IPS-15b (cell line): ENCODE results near the gene SLC35G3.
"Not testable (repeated sequence)": the region's sequence is repeated elsewhere in the genome, so short reads cannot be mapped to it uniquely, and the experiment has no call there.

Experiments used
- H3K27me3 ChIP-seq: one replicate; pipeline ENCODE4 v1.6.1; 2013; ENCODE audit warnings: low read length; ENCODE audit not compliant: control insufficient read depth, insufficient read depth
- H3K36me3 ChIP-seq: one replicate; pipeline ENCODE4 v1.6.1; 2013; ENCODE audit warnings: low read length; ENCODE audit not compliant: control insufficient read depth, insufficient read depth
- H3K4me1 ChIP-seq: one replicate; pipeline ENCODE4 v1.6.1; 2013; ENCODE audit warnings: mild to moderate bottlenecking, low read length; ENCODE audit not compliant: control insufficient read depth, insufficient read depth
- H3K4me3 ChIP-seq: one replicate; pipeline ENCODE4 v1.5.1; 2013; ENCODE audit warnings: low read depth, low read length
- H3K9ac ChIP-seq: one replicate; pipeline ENCODE4 v1.6.1; 2013; ENCODE audit warnings: low read depth, mild to moderate bottlenecking, low read length
- H3K9me3 ChIP-seq: one replicate; pipeline ENCODE4 v1.6.1; 2013; ENCODE audit warnings: mild to moderate bottlenecking, low read length; ENCODE audit not compliant: control insufficient read depth, insufficient read depth

Gene SLC35G3

GRCh38 chr17:35234315-35234714 is 40.1 kb upstream of the SLC35G3 start:
- H3K27me3 ChIP-seq, H3K36me3 ChIP-seq, H3K4me1 ChIP-seq, H3K9ac ChIP-seq, H3K4me3 ChIP-seq, H3K9me3 ChIP-seq: not testable (repeated sequence)

DNA sequence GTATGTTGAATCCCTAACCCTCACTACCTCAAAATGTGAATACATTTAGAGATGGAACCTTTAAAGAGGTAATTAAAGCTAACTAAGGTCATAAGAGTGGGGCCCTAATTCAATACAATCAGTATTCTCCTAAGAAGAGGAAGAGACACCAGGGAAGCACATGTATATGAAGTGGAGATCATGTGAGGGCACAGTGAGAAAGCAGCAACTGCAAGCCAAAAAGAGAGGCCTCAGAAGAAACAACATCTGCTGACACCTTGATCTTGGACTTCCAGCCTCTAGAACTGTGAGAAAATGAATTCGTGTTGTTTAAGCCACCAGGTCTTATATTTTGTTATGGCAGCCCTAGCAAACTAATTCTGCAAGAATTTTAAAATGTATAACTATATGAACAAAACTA is 35.4 kb upstream of the SLC35G3 start:
- Histone ChIP-seq H3K4me3 (no peak overlapping the region), H3K27me3 (no peaks in the 10 kb centered on the region), H3K9me3 (no peaks in the 10 kb centered on the region), H3K36me3 (no peaks in the 10 kb centered on the region), H3K4me1 (no peaks in the 10 kb centered on the region), H3K9ac (no peak overlapping the region)

DNA sequence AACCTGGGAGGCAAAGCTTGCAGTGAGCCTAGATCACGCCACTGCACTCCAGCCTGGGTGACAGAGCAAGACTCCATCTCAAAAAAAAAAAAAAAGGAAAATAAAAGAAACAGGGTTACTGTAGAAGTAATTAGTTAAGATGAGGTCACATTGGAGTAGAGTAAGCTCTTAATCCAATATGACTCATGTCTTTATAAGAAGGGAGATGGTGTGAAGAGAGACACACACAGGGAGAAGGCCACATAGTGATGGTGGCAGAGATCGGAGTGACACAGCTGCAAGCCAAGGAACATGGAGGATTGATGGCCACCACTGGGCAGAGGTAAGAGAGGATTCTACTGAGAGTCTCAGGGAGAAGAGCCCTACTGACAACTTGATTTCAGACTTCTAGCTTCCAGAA is 33.4 kb upstream of the SLC35G3 start:
- Histone ChIP-seq H3K4me1 (no peaks in the 10 kb centered on the region), H3K36me3 (no peaks in the 10 kb centered on the region), H3K4me3 (no peak overlapping the region), H3K27me3 (no peaks in the 10 kb centered on the region), H3K9ac (no peak overlapping the region), H3K9me3 (peaks cover 2% of the 10 kb centered on the region)

- no peak overlapping the region for H3K9ac ChIP-seq
- H3K9me3 ChIP-seq, result peaks cover 3% of the 10 kb centered on the region
- no peaks in the 10 kb centered on the region for H3K36me3 ChIP-seq
- no peaks in the 10 kb centered on the region for H3K4me1 ChIP-seq
- H3K27me3 ChIP-seq, result no peaks in the 10 kb centered on the region
- H3K4me3 ChIP-seq, result no peak overlapping the region
Measured at GRCh38 chr17:35224436-35224835, 30.2 kb upstream of the SLC35G3 start.

GRCh38 chr17:35222452-35222851 is 28.3 kb upstream of the SLC35G3 start:
- Histone ChIP-seq H3K9me3 (peaks cover 3% of the 10 kb centered on the region), H3K9ac (no peak overlapping the region), H3K4me3 (no peak overlapping the region), H3K36me3 (no peaks in the 10 kb centered on the region), H3K4me1 (no peaks in the 10 kb centered on the region), H3K27me3 (no peaks in the 10 kb centered on the region)

DNA sequence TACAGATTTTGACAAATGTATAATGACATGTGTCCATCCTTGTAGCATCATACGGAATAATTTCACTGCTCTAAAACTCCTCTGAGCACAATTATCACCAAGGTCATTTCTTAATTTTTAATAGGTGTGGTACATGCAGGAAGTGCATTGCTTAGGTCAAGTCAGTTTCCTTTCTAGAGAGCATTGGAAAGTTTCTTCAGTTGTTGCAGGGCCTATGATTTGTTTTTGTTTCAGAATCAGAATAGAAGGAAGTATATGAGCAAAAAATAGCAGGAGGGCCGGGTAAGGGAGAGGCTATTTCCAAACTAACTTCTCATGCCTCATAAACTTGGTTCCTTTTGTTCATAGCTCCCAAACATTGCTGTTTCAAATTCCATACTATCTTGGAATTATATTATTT is 24.7 kb upstream of the SLC35G3 start:
- peaks cover 3% of the 10 kb centered on the region for H3K9me3 ChIP-seq
- no peaks in the 10 kb centered on the region for H3K4me1 ChIP-seq
- no peak overlapping the region for H3K4me3 ChIP-seq
- no peak overlapping the region for H3K9ac ChIP-seq
- peaks cover 3% of the 10 kb centered on the region for H3K27me3 ChIP-seq
- H3K36me3 ChIP-seq, result no peaks in the 10 kb centered on the region

DNA sequence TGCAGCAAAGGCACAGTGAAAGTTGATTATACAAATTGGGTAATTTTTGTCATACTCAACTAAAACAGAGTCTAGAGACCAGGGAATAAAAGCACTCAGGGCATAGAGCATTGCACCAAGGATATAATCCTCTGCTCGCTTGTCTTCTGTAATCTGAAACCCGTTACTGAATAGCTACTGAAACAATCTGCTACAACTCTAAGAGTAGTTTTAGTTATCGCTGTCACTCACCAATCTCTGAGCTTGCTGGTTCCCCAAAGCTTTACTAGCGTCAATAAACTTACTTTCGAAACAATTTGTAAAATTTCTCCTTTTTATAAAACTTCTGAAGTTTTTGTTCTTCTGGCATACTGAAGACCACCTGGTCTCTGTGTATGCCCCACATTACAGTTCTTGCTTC is 22.9 kb upstream of the SLC35G3 start:
- Histone ChIP-seq H3K36me3 (no peaks in the 10 kb centered on the region), H3K9ac (no peak overlapping the region), H3K9me3 (no peaks in the 10 kb centered on the region), H3K4me1 (no peaks in the 10 kb centered on the region), H3K27me3 (peaks cover 4% of the 10 kb centered on the region), H3K4me3 (no peak overlapping the region)

DNA sequence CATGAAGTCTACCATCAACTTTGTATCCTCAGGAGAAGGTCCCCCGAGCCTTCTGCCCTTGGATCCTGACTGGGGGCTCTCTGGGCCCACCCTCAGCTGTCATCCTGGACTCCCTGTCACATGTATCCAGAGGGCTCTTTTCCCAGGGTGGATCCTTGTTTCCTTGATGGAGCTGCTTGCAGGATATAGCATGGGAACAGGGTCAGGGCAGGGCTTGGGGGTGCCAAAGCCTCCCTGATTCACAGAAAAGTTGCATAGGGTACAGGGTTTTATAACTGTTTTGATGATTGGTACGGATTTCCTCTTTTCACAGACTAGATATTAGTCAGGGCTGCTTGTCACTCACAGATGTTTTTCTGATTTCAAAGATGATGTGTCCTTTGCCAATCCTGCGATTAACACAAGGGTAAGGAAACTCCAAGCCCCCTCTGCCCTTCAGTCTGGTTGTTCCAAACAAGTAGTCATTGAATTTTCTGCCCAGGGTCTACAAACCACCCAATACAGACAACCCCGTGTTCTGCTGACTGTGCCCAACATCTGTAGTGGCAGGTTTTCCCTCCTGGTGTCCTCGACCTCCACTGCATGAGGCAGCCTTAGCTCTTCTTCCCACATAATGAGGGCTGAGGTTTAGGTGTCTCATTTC is 20.6 kb upstream of the SLC35G3 start:
- Histone ChIP-seq H3K36me3 (no peaks in the 10 kb centered on the region), H3K27me3 (peaks cover 6% of the 10 kb centered on the region), H3K9ac (no peak overlapping the region), H3K4me3 (no peak overlapping the region), H3K9me3 (no peaks in the 10 kb centered on the region), H3K4me1 (no peaks in the 10 kb centered on the region)

GRCh38 chr17:35214192-35214591 is 20.0 kb upstream of the SLC35G3 start:
- no peaks in the 10 kb centered on the region for H3K36me3 ChIP-seq
- H3K9me3 ChIP-seq, result no peaks in the 10 kb centered on the region
- H3K27me3 ChIP-seq, result peaks cover 6% of the 10 kb centered on the region
- H3K9ac ChIP-seq, result no peak overlapping the region
- no peak overlapping the region for H3K4me3 ChIP-seq
- H3K4me1 ChIP-seq, result no peaks in the 10 kb centered on the region

DNA sequence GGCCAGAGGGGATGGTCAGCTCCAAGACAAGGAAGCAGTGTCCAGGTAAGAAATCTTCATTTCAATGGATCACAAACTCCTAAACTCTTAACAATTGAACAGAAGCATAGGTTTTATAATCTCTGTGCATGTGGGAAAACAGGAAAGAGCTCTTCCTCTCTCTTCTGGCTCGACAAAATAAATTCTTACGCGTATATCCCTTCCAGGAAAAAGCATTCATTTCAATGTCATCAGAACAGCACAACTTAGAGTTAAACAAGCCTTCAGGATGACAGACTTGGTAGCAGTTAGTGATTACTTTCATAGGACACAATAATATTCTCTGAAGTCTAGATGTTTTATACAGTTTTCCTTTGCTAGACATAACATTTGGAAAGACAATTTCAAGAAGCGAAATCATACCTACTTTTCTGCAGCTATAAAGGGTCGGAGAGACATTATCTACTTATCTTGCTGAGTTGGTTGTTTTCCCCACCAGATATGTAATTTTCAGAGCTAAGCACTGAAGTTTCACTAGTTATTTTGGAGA is 19.3 kb upstream of the SLC35G3 start:
- Histone ChIP-seq H3K9me3 (no peaks in the 10 kb centered on the region), H3K9ac (no peak overlapping the region), H3K36me3 (no peaks in the 10 kb centered on the region), H3K27me3 (peaks cover 6% of the 10 kb centered on the region), H3K4me3 (no peak overlapping the region), H3K4me1 (no peaks in the 10 kb centered on the region)

DNA sequence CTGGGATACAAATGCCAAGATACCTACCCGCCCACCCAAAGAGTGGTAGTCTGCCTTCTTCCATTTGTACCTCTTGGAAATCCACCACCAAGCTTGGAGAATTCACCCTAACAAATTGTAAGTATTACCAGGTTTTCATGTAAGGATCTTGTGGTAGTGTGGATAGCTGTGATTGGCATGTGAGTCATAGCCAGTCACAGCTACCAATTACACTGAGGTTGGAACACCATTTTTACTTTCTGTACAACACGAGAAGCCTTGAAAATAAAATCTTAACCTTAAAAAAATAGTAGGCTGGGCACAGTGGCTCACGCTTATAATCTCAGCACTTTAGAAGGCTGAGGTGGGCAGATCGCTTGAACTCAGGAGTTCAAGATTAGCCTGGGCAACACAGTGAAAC is 18.5 kb upstream of the SLC35G3 start:
- Histone ChIP-seq H3K9ac (no peak overlapping the region), H3K4me3 (no peak overlapping the region), H3K27me3 (peaks cover 6% of the 10 kb centered on the region), H3K36me3 (no peaks in the 10 kb centered on the region), H3K4me1 (no peaks in the 10 kb centered on the region), H3K9me3 (no peaks in the 10 kb centered on the region)

- Histone ChIP-seq H3K9ac (no peak overlapping the region), H3K9me3 (no peaks in the 10 kb centered on the region), H3K4me3 (no peak overlapping the region), H3K36me3 (no peaks in the 10 kb centered on the region), H3K4me1 (no peaks in the 10 kb centered on the region), H3K27me3 (peaks cover 4% of the 10 kb centered on the region)
Measured at GRCh38 chr17:35210741-35211140, 16.5 kb upstream of the SLC35G3 start.
